ENCODE measurements around the gene GPR137B. TPM values are rescaled to one million over a fixed set of nuclear protein-coding genes. Genes with fewer than 3 reads are reported as not detected.

GPR137B gene
- total and polyA plus RNA-seq, 2 experiments from 2014 or later, result 4.5 to 11.1 TPM

DNA sequence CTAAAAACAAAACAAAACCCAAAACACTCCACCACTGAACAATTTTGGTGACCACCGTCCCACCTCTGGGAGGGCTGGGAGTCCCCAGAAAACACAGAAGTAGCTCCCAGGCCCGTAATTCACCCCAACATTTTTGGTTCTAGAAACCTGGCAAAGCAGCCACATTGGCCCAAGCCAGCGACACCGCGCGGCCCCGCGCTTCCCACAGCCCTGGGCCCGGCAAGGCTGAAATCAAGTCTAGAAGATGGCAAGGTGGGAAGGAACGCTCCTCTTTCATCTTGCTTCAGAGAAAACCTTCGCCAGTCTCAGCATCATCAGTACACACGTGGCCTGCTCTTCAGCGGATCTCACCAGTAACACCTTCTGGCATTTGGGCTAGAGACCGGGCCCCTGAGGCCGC lies 41.5 kb upstream of the GPR137B start:
- H3K27me3 ChIP-seq (ENCODE audit: insufficient read depth), result no peaks in the 10 kb centered on the region
- DNase-seq (ENCODE audit: low spot score), result no peak
- no peak overlapping the region for H2AFZ ChIP-seq
- no peak overlapping the region for H3K4me3 ChIP-seq
- Mint-ChIP-seq H3K36me3 (ENCODE audit: low read depth) (peaks cover 8% of the 10 kb centered on the region), H3K9me3 (peaks cover 12% of the 10 kb centered on the region), H3K27me3 (ENCODE audit: insufficient read depth, low read depth, poor library complexity) (peaks cover 16% of the 10 kb centered on the region), H3K27ac (no peak overlapping the region), H3K4me3 (no peak overlapping the region), H3K4me1 (peaks cover 9% of the 10 kb centered on the region)
- H3F3A ChIP-seq (replicated peaks; ENCODE audit: low read depth), result no peaks in the 10 kb centered on the region
- H3K9me2 ChIP-seq (ENCODE audit: insufficient read depth), result no peaks in the 10 kb centered on the region
- H3K4me2 ChIP-seq, result no peak overlapping the region
- no peak overlapping the region for H3K27ac ChIP-seq (ENCODE audit: low read depth)
- H3K36me3 ChIP-seq (ENCODE audit: insufficient read depth), result no peaks in the 10 kb centered on the region
- TF ChIP-seq NANOG (IDR thresholded peaks at IDR 0.05; ENCODE audit: borderline replicate concordance), result no peak
- no peak for TF ChIP-seq ZNF331 (CRISPR knock-in tag; IDR thresholded peaks at IDR 0.05; ENCODE audit: low read depth)
- TF ChIP-seq, protein P1, sequence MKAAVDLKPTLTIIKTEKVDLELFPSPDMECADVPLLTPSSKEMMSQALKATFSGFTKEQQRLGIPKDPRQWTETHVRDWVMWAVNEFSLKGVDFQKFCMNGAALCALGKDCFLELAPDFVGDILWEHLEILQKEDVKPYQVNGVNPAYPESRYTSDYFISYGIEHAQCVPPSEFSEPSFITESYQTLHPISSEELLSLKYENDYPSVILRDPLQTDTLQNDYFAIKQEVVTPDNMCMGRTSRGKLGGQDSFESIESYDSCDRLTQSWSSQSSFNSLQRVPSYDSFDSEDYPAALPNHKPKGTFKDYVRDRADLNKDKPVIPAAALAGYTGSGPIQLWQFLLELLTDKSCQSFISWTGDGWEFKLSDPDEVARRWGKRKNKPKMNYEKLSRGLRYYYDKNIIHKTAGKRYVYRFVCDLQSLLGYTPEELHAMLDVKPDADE (IDR thresholded peaks at IDR 0.05), result no peak
- TF ChIP-seq, protein P2, sequence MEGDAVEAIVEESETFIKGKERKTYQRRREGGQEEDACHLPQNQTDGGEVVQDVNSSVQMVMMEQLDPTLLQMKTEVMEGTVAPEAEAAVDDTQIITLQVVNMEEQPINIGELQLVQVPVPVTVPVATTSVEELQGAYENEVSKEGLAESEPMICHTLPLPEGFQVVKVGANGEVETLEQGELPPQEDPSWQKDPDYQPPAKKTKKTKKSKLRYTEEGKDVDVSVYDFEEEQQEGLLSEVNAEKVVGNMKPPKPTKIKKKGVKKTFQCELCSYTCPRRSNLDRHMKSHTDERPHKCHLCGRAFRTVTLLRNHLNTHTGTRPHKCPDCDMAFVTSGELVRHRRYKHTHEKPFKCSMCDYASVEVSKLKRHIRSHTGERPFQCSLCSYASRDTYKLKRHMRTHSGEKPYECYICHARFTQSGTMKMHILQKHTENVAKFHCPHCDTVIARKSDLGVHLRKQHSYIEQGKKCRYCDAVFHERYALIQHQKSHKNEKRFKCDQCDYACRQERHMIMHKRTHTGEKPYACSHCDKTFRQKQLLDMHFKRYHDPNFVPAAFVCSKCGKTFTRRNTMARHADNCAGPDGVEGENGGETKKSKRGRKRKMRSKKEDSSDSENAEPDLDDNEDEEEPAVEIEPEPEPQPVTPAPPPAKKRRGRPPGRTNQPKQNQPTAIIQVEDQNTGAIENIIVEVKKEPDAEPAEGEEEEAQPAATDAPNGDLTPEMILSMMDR (conservative IDR thresholded peaks at IDR 0.05; ENCODE audit: low read depth in 2 of 2), result no peak
- TF ChIP-seq, protein P3, sequence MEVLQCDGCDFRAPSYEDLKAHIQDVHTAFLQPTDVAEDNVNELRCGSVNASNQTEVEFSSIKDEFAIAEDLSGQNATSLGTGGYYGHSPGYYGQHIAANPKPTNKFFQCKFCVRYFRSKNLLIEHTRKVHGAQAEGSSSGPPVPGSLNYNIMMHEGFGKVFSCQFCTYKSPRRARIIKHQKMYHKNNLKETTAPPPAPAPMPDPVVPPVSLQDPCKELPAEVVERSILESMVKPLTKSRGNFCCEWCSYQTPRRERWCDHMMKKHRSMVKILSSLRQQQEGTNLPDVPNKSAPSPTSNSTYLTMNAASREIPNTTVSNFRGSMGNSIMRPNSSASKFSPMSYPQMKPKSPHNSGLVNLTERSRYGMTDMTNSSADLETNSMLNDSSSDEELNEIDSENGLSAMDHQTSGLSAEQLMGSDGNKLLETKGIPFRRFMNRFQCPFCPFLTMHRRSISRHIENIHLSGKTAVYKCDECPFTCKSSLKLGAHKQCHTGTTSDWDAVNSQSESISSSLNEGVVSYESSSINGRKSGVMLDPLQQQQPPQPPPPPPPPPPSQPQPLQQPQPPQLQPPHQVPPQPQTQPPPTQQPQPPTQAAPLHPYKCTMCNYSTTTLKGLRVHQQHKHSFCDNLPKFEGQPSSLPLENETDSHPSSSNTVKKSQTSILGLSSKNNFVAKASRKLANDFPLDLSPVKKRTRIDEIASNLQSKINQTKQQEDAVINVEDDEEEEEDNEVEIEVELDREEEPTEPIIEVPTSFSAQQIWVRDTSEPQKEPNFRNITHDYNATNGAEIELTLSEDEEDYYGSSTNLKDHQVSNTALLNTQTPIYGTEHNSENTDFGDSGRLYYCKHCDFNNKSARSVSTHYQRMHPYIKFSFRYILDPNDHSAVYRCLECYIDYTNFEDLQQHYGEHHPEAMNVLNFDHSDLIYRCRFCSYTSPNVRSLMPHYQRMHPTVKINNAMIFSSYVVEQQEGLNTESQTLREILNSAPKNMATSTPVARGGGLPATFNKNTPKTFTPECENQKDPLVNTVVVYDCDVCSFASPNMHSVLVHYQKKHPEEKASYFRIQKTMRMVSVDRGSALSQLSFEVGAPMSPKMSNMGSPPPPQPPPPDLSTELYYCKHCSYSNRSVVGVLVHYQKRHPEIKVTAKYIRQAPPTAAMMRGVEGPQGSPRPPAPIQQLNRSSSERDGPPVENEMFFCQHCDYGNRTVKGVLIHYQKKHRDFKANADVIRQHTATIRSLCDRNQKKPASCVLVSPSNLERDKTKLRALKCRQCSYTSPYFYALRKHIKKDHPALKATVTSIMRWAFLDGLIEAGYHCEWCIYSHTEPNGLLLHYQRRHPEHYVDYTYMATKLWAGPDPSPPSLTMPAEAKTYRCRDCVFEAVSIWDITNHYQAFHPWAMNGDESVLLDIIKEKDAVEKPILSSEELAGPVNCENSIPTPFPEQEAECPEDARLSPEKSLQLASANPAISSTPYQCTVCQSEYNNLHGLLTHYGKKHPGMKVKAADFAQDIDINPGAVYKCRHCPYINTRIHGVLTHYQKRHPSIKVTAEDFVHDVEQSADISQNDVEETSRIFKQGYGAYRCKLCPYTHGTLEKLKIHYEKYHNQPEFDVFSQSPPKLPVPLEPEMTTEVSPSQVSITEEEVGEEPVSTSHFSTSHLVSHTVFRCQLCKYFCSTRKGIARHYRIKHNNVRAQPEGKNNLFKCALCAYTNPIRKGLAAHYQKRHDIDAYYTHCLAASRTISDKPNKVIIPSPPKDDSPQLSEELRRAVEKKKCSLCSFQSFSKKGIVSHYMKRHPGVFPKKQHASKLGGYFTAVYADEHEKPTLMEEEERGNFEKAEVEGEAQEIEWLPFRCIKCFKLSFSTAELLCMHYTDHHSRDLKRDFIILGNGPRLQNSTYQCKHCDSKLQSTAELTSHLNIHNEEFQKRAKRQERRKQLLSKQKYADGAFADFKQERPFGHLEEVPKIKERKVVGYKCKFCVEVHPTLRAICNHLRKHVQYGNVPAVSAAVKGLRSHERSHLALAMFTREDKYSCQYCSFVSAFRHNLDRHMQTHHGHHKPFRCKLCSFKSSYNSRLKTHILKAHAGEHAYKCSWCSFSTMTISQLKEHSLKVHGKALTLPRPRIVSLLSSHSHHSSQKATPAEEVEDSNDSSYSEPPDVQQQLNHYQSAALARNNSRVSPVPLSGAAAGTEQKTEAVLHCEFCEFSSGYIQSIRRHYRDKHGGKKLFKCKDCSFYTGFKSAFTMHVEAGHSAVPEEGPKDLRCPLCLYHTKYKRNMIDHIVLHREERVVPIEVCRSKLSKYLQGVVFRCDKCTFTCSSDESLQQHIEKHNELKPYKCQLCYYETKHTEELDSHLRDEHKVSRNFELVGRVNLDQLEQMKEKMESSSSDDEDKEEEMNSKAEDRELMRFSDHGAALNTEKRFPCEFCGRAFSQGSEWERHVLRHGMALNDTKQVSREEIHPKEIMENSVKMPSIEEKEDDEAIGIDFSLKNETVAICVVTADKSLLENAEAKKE (CRISPR knock-in tag; IDR thresholded peaks at IDR 0.05), result no peak
- no peak for TF ChIP-seq ZNF114 (CRISPR knock-in tag; IDR thresholded peaks at IDR 0.05)
- no peak for TF ChIP-seq EZH2phosphoT487 (IDR thresholded peaks at IDR 0.05; ENCODE audit: unreplicated experiment)
- no peak for TF ChIP-seq JUNB (IDR thresholded peaks at IDR 0.05; ENCODE audit: unreplicated experiment)
- no peak for TF ChIP-seq POLR2AphosphoS5 (IDR thresholded peaks at IDR 0.05; ENCODE audit: low read depth)
- TF ChIP-seq CREB1 (CRISPR knock-in tag; IDR thresholded peaks at IDR 0.05; ENCODE audit: low read depth), result no peak
- TF ChIP-seq, protein P4, sequence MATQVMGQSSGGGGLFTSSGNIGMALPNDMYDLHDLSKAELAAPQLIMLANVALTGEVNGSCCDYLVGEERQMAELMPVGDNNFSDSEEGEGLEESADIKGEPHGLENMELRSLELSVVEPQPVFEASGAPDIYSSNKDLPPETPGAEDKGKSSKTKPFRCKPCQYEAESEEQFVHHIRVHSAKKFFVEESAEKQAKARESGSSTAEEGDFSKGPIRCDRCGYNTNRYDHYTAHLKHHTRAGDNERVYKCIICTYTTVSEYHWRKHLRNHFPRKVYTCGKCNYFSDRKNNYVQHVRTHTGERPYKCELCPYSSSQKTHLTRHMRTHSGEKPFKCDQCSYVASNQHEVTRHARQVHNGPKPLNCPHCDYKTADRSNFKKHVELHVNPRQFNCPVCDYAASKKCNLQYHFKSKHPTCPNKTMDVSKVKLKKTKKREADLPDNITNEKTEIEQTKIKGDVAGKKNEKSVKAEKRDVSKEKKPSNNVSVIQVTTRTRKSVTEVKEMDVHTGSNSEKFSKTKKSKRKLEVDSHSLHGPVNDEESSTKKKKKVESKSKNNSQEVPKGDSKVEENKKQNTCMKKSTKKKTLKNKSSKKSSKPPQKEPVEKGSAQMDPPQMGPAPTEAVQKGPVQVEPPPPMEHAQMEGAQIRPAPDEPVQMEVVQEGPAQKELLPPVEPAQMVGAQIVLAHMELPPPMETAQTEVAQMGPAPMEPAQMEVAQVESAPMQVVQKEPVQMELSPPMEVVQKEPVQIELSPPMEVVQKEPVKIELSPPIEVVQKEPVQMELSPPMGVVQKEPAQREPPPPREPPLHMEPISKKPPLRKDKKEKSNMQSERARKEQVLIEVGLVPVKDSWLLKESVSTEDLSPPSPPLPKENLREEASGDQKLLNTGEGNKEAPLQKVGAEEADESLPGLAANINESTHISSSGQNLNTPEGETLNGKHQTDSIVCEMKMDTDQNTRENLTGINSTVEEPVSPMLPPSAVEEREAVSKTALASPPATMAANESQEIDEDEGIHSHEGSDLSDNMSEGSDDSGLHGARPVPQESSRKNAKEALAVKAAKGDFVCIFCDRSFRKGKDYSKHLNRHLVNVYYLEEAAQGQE (IDR thresholded peaks at IDR 0.05; ENCODE audit: unreplicated experiment), result no peak
- TF ChIP-seq STAT1 (IDR thresholded peaks at IDR 0.05; ENCODE audit: unreplicated experiment), result no peak
- TF ChIP-seq EZH2 (IDR thresholded peaks at IDR 0.05; ENCODE audit: low read depth, unreplicated experiment), result no peak
- no peaks in the 10 kb centered on the region for H3K79me2 ChIP-seq (replicated peaks; ENCODE audit: insufficient read depth)
- ATAC-seq, result no peak
- H4K20me1 ChIP-seq (replicated peaks; ENCODE audit: insufficient read depth), result no peaks in the 10 kb centered on the region
- H3K4me1 ChIP-seq (ENCODE audit: insufficient read depth), result no peaks in the 10 kb centered on the region
